GM12864 (cell line): ENCODE measurements around the gene GNB1.
"Not testable (repeated sequence)": the region's sequence is repeated elsewhere in the genome, so short reads cannot be mapped to it uniquely, and the experiment has no call there.

ENCODE experiments used
- DNase-seq: peaks from one replicate; pipeline ENCODE4 v3.0.0-alpha.2; 2011; ENCODE audit warnings: low read depth
- H3K4me3 ChIP-seq: 2 replicates; pipeline ENCODE4 v1.5.1; 2011; ENCODE audit warnings: mild to moderate bottlenecking, low read depth, low read length, control low read depth
- TF ChIP-seq, protein P1 (sequence below): IDR thresholded peaks from 2 replicates; pipeline ENCODE4 v1.5.1; 2011; ENCODE audit warnings: low read depth, mild to moderate bottlenecking, moderate library complexity, low read length, control low read depth, inconsistent platforms; ENCODE audit errors: missing control alignments

The GNB1 gene

DNA sequence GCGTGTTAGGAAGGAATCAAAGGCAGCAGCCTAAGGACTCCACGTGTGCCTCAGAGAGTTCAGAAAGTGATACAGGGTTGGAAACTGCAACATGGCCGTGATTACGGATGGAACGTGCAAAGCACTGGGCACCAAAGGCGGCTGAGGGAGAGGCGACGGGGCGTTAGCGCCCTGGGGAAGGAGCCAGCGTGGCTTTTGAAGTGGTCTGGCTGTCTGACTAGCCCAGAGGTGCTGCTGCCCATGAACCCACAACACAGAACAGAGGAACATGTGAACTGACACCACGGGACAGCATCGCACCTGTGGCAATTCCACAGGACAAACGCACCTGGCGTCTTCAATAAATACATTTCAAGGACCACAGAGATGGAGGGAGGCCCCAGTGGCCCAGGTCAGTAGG, 46.2 kb upstream of the GNB1 start:
- no peak overlapping the region for H3K4me3 ChIP-seq
- TF ChIP-seq, protein P1, sequence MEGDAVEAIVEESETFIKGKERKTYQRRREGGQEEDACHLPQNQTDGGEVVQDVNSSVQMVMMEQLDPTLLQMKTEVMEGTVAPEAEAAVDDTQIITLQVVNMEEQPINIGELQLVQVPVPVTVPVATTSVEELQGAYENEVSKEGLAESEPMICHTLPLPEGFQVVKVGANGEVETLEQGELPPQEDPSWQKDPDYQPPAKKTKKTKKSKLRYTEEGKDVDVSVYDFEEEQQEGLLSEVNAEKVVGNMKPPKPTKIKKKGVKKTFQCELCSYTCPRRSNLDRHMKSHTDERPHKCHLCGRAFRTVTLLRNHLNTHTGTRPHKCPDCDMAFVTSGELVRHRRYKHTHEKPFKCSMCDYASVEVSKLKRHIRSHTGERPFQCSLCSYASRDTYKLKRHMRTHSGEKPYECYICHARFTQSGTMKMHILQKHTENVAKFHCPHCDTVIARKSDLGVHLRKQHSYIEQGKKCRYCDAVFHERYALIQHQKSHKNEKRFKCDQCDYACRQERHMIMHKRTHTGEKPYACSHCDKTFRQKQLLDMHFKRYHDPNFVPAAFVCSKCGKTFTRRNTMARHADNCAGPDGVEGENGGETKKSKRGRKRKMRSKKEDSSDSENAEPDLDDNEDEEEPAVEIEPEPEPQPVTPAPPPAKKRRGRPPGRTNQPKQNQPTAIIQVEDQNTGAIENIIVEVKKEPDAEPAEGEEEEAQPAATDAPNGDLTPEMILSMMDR: no peak
- no peak for DNase-seq

DNA sequence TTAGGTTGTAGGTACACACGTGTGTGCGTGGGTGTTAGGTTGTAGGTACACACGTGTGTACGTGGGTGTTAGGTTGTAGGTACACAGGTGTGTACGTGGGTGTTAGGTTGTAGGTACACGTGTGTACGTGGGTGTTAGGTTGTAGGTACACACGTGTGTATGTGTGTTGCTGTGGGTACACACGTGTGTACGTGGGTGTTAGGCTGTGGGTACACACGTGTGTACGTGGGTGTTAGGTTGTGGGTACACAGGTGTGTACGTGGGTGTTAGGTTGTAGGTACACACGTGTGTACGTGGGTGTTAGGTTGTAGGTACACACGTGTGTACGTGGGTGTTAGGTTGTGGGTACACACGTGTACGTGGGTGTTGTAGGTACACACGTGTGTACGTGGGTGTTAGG, 44.0 kb upstream of the GNB1 start:
- not testable (repeated sequence) for DNase-seq

DNA sequence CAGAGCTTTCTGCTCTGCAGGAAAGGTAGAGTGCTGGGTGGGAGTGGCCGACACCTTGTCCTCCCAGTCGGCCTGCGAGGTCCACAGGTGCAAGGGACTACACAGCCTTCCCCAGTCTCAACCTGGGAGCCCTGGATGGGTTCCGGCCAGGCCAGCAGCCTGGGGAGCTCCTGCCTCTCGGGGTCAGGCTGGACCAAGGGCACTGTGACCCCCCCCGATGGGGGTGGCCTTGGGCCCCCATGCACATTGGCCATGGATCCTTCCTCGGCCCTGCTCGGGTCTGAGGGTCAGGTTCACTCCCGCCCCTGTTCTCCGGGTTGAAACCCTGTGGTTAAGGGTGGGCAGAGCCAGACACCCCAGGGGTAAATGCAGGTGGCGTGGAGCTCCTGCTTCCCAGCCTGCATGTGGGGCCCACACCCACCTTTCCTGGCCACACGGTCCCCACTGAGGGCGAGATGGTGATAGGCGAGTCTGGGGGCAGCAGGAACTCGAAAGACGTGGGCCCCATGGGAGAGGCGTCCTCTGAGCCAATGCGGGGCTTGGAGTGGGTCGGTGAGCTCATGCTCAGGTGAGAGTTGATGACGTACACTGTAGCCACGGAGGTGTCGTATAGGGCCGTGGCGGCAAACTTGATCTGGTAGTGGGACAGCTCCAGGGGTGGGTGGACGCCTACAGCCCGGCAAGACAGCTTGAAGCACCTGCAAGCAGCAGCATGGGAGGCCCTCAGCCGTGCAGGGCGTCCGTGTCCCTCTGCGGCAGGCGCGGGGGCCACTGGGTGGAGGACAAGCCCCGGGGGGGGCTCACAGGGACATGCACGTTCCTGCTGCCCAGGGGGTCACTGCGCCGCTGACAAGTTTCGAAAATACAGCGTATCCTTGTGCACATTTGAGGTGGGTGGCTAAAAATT, 39.0 kb upstream of the GNB1 start:
- no peak overlapping the region for H3K4me3 ChIP-seq

More for the DNA sequence above, 44.0 kb upstream of the GNB1 start:
- not testable (repeated sequence) for H3K4me3 ChIP-seq

DNA sequence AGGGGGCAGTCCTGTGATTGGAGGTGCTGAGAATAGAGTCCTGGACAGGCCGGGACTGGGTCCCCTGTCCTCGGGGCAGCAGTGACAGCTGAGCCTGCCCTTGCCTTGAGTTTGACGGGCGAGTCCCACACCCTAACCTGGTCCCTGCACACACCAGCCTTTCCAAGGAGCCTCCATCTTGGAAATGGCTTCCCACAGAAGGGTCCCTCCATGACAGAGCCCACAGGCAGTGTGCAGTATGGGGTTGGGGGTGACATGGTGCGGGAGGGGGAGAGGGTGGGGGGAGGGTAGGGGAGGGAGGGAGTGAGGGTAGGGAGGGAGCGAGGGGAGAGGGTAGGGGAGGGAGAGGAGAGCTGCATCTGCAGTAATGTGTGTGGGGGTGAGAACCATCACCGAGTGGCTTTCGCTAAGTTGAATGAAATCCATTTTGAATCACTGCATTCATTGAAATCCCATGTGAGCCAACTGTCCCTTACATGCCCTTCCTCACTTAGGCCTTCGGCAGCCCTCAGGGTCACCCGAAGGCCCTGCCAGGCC, 38.3 kb upstream of the GNB1 start:
- TF ChIP-seq, protein P1: no peak
- no peak for DNase-seq
- no peak overlapping the region for H3K4me3 ChIP-seq

More for the DNA sequence above, 39.0 kb upstream of the GNB1 start:
- TF ChIP-seq, protein P1: no peak
- no peak for DNase-seq

DNA sequence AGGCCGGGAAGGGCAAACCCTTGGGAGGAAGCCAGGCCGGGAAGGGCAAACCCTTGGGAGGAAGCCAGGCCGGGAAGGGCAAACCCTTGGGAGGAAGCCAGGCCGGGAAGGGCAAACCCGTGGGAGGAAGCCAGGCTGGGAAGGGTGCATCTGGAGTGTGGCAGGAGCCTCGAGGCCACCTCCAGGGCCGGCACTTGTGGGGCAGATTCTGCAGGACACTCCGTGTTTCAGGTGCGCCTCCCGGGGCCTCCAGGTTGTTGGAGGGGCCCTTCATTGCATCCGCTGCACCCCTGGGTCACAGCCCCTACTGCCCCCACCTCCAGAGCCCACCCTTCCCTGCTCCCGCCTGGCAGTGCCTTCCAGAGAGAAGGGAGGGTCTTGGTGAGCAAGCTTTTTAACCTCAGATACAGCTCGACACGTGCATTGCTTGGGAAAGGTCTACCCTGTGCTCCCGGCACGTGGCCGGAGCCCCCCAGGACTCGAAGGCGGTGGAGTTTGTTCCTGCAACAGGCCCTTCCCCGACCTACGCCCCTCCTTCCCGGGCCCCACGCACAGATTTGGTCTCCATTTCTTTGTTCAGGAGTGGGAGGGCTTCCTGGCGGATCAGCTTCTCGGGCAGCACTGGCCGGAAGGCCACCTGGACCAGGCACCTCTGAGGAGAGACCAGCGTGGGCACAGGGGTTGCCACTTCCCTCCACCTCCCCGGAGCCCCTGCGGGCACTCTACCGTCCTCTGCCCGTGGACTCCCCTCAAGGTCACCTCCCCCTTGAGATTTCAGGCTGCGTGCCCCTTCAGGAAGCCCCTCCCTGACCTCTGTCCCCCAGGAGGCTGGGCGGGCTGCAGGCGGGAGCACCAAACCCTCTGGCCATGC, 37.6 kb upstream of the GNB1 start:
- DNase-seq: no peak
- no peak overlapping the region for H3K4me3 ChIP-seq
- TF ChIP-seq, protein P1: no peak

DNA sequence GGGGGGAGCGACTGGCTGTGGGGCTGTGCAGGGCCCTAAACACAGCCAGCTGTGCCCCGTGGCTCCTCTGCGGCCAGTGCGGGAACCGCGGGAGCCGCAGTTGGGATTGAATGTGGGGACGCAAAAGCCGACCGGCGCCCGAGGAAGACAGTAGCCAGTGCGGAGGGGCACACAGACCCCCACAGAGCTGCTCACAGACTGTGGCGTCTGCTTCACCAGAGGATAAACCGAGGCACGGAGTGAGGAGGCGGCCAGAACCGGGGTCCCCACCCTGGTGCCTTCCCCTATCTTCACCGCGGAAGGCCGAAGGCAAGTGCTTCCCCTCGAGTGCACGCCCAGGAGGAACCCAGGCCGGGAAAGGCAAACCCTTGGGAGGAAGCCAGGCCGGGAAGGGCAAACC, 36.9 kb upstream of the GNB1 start:
- H3K4me3 ChIP-seq: no peak overlapping the region
- TF ChIP-seq, protein P1: no peak
- no peak for DNase-seq

DNA sequence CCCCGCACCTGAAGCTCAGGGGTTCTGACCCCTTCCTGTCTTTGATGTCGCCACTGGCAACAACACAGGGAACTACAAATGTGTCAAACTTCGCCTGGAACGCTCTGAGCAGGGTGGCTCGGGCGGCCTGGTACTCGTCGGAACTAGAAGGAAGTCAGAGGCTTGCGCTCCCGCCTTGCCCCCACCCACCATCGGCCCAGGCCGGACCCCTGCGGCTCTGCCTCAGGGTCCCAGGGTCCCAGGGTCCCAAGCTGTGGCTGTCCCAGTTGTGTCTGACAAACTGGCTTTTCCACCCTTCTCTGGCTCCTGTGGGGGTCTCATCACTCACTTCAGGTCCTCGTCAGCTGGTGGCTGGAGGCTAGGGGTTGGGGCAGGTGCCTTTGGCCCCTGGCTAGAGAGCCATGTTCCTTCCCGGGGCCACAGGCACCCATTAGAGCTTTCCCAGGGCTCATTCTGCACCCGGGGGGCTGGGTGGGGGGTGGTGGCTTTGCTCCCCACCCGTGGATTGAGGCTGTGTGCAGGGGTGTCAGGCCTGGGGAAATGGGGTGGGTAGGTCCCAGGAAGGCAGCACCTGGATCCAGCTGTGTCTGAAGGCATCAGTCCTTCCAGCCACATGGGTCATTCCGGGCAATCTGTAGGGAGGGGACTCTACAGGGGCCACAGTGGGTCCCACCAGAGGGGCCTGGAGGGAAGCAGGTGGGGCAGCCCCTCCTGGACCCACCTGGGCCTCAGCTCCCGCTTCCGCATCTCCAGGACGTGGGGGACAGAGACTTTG, 36.2 kb upstream of the GNB1 start:
- TF ChIP-seq, protein P1: no peak
- no peak for DNase-seq
- H3K4me3 ChIP-seq: no peak overlapping the region
